Endothelial cell of hepatic sinusoid (primary cell): ENCODE measurements around the gene CDK6.

ENCODE experiments used
- in situ Hi-C: cut with HindIII; loops from 2 replicates; pipeline ENCODE4 v1.10.0; 2017; ENCODE audit warnings: low sequenced_read_pairs

Gene CDK6

DNA sequence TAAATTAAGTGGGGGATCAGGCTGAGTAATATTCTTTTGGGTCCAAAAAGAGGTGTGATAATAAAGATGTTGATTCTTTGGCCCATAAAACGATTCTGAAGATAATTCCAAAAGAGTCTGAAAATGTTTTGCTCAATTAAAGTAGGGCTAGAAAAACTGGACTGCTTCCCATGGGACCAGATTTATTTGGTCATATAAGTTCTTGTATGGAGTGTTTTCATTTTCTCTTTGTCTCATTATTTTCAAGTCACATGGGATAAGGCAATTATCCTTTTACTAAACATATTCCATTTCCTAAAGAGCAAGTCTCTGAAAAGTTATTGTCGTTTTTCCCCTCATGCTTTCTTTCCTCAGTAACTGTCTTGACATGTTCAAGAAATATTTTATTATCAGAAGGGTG is 41.5 kb downstream of the CDK6 start:
- in situ Hi-C loops = no loop called here

GRCh38 chr7:92794391-92794790 is 42.0 kb downstream of the CDK6 start:
- in situ Hi-C loops = no loop called here

DNA sequence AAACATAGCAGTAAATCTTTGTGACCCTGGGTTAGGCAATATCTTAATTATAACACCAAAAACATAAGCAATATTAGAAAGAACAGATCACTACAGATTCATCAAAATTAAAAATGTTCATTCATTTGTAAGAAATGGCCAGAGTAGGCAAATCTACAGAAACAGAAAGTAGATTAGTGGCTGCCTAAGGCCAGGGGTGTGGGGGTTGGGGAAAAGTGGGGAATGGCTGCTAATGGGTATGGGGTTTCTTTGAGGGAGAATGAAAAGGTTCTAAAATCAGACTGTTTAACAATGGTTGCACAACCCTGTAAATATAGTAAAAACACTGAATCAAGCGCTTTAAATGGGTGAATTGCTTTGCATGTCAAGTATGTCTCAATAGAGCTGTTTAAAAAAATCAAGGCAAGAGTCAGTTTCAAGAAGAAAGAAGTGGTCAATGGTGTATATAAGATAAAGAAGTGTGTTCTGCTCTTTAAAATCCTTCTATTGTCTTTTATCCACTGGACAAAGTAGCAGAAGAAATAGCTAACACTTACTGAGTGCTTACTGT is 42.6 kb downstream of the CDK6 start:
- in situ Hi-C loops = no loop called here

GRCh38 chr7:92790992-92791391 is 45.4 kb downstream of the CDK6 start:
- in situ Hi-C loops = no loop called here

- in situ Hi-C loops = no loop called here
Observed at GRCh38 chr7:92788559-92789183, 47.7 kb downstream of the CDK6 start.

DNA sequence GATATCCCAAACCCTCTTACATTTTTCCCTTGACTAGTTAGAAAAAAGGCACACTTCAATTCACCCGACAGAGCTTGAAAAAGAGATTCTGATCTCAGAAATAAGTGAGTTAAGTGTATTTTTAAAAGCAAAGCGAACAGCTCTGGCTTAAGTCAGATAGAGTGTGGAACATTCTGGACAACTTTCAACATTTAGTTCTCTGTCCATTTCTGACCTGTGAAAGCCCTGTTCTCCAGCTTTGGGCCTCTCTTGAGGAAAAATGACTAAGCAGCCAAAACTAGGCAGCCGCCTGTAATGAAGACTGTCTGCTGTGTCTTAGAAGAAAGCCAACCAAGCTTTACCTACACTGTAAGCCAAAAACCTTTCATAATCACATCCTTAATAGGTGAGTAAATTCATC is 50.5 kb downstream of the CDK6 start:
- in situ Hi-C loops = no loop called here

DNA sequence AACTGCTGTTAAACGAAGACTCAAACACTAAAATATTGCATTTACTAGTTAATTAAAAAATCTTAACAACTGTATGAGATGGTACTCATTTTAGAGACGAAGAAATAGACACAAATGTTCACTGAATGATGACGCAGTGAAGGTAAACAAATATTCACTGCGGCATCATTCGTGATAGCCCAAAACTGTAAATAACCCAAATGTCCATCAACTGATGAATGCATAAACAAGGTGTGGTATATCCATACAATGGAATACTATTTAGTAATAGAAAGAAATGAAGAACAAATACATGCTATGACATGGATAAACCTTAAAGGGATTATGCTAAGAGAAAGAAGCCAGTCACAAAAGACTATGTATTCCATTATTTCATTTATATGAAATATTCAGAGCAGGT is 51.4 kb downstream of the CDK6 start:
- in situ Hi-C loops = no loop called here

DNA sequence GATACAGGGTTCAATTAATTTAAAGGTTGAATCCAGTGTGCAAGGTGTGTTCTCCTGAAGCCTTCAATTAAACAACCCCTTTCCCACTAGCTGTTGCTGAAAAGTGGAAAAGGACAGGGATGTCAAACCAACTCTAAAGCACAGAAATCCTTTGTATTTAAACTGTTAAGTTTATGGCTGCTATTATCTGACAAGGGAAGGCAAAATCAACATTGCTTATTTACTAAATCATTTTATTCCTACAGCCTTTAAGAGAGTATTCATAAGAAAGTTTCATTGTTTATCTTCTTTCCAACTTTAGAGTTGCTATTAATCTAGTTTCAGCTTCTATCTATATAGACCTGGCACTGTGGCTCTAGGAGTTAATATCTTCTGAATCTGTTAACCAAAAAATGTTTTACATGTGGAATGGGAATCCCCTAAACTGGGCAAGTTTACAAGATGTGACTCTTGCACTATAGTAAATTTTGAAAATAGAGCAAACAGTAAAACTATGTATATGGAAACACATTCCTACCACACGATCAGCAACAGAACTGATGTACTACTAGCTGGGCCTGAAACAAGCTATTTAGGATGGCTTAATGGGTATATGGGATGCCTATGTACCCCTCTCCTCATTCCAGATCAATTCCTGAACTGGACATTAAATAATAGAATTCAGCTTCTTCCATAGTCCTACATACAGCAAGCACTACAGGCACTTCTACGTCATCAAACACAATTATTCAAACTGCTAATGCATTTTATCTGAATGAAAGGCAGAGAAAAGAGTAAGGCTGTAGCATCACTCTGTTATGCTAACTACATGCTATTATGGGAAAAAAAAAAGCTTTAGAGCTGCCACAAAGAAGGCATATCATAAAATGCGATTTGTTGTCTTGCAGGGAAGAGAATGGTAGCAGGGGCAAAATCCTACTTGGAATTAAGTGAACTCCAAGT is 52.8 kb downstream of the CDK6 start:
- in situ Hi-C loops = no loop called here

DNA sequence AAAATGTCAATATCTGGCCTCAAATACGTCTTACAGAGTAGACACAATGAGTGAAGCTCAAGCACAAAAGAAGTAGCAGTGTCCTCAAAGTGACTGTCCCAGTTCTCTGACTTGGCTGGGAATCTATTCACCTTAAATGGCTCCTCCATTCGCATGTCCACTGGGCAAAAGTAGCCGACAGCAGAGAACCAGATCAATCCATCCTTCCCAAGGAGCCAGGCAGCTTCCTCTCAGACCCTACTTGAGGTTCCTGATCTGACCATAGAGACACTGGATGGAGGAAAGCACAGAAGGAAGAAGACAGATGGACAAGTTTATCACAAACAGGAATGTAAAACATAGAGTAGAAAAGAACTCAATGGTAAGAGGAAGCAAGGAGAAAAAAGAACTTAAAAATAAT is 53.5 kb downstream of the CDK6 start:
- in situ Hi-C loops = no loop called here

- in situ Hi-C loops = no loop called here
Observed at GRCh38 chr7:92782236-92782635, 54.1 kb downstream of the CDK6 start.

DNA sequence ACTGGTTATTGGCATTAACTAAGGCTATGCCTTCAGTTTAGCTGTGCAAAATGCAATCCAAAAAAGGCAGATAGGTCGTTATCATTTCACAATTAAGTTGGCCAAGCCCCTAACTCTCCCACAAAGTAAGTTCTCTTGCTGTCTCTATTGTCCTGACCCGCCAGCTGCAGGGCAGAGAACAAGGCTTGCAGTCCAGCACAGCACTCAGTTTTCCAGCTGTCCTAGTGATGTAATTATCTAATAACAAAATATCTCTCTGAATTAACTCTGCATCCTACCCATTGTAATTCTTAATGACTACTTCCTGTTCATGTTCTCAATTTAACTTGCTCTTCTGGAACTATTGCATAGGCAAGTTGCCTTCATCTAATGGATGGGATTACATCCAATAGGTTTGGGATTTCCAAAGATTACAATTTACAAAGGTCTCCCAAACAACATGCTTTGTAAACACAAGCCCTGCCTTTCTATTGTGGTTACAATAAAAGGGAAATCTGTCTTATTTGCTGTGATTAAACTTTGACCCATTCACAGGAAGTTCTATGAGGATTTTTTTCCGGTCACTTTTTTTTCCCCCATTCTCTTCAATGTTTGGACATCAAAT is 55.2 kb downstream of the CDK6 start:
- in situ Hi-C loops = no loop called here

DNA sequence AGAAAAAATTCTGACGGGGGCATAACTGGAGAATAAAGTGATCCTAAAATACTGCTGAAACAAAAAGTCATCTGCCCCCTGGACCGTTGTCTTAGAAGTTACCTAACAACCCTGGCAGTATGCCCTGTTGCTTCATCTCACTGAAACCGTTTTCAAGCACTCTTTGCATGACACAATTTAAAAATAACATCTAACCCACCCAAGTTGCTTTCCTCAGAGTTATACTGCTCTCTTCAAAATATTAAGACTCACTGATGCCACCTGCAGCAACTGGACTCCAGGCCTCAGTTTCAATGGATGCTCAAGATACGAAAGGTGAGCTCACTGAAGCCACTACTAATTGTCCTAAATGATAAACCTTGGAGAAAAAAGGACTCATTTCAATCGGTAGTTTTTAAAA is 57.4 kb downstream of the CDK6 start:
- in situ Hi-C loops = no loop called here

GRCh38 chr7:92777993-92778392 is 58.4 kb downstream of the CDK6 start:
- in situ Hi-C loops = no loop called here

DNA sequence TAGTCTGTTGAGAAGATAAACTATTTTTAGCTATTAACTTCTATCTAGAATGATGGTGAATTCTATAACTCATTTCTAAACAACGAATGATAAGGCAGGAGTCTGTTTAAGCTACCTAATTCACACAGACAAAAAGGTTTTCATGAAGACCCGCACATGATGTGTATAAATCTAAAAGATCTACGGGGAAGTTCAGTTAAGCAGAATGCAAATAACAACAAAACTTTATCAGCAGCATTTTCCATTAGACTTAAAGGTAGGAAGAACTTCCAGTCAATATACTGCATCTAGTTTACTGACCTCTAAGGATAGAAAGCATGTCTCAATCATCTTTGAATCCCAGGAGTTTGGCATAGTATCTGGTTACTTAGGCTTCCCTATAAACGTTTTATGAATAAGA is 62.6 kb downstream of the CDK6 start:
- in situ Hi-C loops = no loop called here

DNA sequence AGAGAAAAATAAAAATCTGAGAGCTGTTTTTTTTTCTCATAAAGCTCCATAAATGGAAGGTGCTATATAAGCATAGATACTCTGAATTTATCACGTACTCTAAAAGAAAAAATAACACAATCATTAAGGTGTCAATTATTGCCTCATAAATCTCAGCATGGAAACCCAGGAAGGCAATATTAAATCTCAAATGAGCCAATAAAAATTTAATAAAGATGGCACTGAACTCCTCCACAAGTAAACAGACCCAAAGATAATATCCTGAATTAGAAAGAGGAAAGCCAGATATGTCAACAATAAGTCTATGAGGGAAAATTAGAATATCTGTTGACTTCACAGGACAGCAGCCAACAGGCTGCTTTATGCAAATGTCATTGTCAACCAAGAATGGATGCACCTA is 66.5 kb downstream of the CDK6 start:
- in situ Hi-C loops = no loop called here

DNA sequence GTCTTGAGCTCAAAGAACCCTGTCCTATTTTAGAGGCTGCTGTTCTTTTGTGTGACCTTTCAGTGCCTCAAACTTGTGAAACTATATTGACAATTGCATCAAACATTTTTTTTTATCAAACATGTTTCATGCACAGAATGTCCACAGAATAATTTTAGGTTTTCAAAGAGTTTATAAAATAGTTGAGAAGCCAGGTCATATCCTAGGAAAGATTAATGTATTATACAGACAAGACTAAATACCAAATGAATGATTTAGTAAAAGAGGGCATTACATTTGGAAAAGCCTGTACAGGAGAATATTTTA is 67.0 kb downstream of the CDK6 start:
- in situ Hi-C loops = no loop called here

- in situ Hi-C loops = no loop called here
Observed at GRCh38 chr7:92768501-92769393, 67.6 kb downstream of the CDK6 start.

DNA sequence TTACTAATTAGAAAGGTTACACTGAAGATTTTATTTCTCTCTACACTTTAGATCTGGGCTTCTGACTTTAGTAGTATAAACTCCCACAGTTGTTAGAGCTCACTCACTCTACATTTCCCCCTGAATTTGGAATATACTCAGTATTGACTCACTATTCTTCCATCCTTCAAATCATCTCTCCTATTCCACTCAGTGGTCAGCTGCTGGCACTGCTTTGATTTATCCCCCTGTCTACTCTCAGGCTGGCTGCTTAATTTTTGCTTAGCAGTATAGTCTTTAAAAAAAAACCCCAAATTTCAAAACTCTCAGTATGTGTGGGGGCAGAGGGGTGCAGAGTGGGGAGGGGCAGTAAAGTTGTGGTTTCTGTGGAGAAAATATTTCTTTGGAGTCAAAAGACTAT is 68.9 kb downstream of the CDK6 start:
- in situ Hi-C loops = no loop called here

DNA sequence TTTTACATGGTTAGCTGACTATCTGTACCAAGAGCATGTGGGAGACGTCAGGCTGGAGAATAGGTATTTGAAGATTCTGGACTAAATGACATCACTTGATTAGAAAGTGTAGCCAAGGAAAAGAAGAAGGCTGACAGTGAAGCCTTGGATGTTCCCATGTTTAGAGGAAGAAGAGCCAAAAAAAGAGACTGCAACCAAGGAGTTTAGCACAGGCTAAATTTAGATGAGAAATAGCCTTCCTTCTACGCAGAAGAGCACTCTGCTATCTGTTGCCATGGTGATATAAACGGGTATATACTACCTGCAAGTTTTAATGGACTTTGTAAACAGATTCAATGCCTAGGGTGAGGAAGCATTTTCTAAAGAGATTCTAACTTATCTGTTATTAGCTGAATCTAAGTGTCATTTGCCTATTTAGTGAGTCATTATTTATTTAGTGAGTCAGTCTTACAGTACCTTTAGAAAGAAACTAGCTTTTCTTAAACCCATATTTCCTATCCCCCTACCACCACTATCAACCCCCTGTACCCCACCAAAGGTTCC is 69.8 kb downstream of the CDK6 start:
- in situ Hi-C loops = no loop called here

GRCh38 chr7:92765725-92766124 is 70.6 kb downstream of the CDK6 start:
- in situ Hi-C loops = no loop called here
